Endothelial cell of hepatic sinusoid (primary cell): ENCODE data around the gene NUDC.
"Not testable (repeated sequence)": the region's sequence is repeated elsewhere in the genome, so short reads cannot be mapped to it uniquely, and the experiment has no call there.

Source experiments
- in situ Hi-C: cut with HindIII; loops from 2 replicates; pipeline ENCODE4 v1.10.0; 2017; ENCODE audit warnings: low sequenced_read_pairs

The NUDC gene

GRCh38 chr1:26921540-26922430 lies at the start of gene NUDC:
Gene NUDC (plus strand): TSS chr1:26921743. CDS start chr1:26921849, 106 bp downstream.
- in situ Hi-C loops = no loop called here

- in situ Hi-C loops = not testable (repeated sequence)
Observed at GRCh38 chr1:26873097-26873496, 48.4 kb upstream of the NUDC start.

GRCh38 chr1:26874896-26875295 lies 46.6 kb upstream of the NUDC start:
- in situ Hi-C loops = no loop called here

- in situ Hi-C loops = no loop called here
Observed at GRCh38 chr1:26877326-26877725, 44.2 kb upstream of the NUDC start.

DNA sequence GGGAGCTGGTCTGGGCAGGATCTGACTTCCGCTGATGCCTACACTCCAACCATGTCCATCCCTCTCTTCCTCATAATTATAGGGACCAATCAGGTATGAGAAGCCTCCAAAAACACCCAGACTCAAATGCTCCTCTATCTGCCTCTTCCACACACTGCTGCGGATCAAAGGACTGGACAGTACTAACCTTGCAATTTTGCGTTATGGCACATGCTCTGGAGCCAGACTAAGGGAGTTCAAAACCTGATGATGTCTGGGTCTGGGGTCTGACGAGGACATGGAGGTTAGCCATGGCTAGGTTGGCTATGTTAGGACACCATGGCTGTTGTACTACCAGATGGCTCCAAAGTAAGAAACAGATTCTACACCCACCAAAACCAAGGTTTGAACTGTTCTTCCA lies 41.8 kb upstream of the NUDC start:
- in situ Hi-C loops = loop anchor here (10.0 kb wide), 1 partner anchor 275 kb away; no protein-coding TSS in a partner anchor

- in situ Hi-C loops = loop anchor here (10.0 kb wide), 1 partner anchor 277 kb away; no protein-coding TSS in a partner anchor
Observed at GRCh38 chr1:26881611-26882010, 39.9 kb upstream of the NUDC start.

DNA sequence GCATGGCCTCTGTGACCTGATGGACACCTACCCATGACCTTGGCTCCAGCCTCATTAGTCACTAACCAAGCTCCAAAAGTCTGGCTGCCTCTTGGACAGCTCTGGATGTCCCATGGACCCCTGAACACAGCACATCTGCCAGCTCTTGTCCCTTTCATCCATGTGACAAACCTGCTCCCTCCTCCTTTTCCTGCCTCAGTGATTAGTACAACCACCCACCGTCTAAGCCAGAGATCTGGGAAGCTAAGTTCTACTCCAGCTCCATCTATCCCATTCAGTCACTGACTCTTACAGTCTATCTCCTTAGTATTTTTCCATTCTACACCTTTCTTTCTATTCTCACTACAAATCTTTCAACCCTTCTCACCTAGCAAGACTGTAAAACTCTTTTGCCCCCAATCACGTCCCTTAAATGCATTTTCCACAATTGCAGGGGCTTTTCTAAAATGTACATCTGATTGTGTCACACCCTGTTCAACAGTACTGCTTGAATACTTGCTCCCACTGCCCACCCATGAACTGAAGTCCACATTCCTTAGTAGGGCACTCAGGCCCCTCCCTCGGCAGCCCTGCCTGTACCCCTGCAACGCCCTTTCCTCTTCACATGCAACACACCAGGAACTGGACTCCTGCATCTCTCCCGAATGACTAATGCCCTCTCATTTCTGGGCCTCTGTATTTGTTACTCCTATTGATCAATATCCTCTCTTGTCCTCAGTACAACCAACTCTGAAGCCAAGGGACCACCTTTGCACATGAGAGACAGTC lies 38.7 kb upstream of the NUDC start:
- in situ Hi-C loops = loop anchor here (10.0 kb wide), 1 partner anchor 278 kb away; no protein-coding TSS in a partner anchor

GRCh38 chr1:26887125-26887524 lies 34.4 kb upstream of the NUDC start:
- in situ Hi-C loops = loop anchor here (5.0 to 10.0 kb wide), 3 partner anchors 35 to 282 kb away; partner anchors contain the start of gene KDF1

DNA sequence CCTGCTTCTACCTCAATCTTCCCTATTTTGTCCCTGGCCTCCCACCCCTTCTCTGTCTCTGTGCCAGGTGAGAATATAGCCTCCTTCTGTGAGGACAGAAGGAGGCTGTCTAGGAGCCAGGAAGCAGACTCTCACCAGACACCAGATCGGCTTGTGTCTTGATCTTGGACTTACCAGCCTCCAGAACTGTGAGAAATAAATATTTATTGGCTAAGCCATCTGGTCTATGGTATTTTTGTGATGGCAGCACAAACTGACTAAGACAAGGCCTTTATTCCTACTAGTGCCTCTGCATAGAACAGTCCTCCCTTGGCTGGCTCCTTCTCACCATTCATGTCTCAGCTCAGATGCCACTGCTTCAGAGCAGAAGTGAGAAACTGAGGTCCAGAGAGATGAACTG lies 33.3 kb upstream of the NUDC start:
- in situ Hi-C loops = loop anchor here (5.0 to 10.0 kb wide), 3 partner anchors 36 to 283 kb away; partner anchors contain the start of gene KDF1

- in situ Hi-C loops = loop anchor here (5.0 to 10.0 kb wide), 3 partner anchors 38 to 285 kb away; partner anchors contain the start of gene KDF1
Observed at GRCh38 chr1:26889551-26890466, 31.7 kb upstream of the NUDC start, which contains the start of gene GPN2. Gene GPN2 (minus strand): TSS chr1:26890283. CDS start chr1:26890096, 187 bp downstream.

GRCh38 chr1:26890467-26890796 lies 31.1 kb upstream of the NUDC start:
- in situ Hi-C loops = no loop called here

GRCh38 chr1:26894263-26894662 lies 27.3 kb upstream of the NUDC start:
- in situ Hi-C loops = no loop called here

DNA sequence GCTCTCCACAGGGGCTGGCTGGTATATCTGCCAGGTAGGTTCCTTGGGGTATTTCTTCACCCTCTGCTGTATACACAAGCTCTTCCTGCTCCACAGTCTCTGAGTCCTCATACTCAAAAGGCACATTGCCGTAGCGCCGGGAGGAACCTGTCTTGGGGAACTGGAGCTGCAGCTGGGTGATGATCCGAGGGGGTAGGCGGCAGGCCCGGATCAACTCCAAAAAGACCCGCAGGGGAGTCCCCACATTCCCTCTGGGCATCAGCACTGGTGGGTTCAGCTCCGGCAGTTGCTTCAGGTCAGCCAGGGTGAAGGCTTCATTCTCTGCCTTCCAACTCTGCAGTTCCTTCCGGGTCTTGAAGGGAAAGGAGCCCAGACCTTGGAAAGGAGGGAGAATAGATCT lies 24.2 kb upstream of the NUDC start:
- in situ Hi-C loops = no loop called here

- in situ Hi-C loops = no loop called here
Observed at GRCh38 chr1:26900001-26900814, 21.3 kb upstream of the NUDC start, which contains the start of gene GPATCH3. Gene GPATCH3 (minus strand): TSS chr1:26900467. CDS start chr1:26900442, 25 bp downstream.

DNA sequence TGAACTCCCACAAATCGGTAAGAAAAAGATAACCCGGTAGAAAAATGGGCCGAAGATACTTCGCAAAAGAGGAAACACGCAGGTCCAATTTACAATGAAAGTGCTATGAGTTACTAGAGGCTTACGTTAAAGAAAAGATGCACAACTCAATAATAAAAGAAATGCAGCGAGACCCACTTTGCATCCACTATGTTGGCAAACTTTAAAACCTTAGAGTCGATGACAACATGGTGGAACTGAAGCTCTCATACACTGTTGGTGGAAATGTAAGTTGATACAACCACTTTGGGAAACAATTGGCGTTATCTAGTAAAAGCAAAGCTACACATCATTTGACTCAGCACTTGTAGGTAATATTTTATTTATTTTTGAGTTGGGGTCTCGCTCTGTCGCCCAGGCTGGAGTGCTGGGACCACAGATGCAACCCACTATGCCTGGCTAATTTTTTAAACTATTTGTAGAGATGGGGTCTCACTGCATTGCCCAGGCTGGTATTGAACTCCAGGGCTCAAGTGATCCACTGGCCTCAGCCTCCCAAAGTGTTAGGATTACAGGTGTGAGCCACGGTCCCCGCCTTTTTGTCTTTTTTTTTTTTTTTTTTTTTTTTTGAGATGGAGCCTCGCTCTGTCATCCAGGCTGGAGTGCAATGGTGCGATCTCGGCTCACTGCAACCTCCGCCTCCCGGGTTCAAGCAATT lies 20.6 kb upstream of the NUDC start:
- in situ Hi-C loops = no loop called here

- in situ Hi-C loops = no loop called here
Observed at GRCh38 chr1:26907071-26907917, 14.2 kb upstream of the NUDC start.

DNA sequence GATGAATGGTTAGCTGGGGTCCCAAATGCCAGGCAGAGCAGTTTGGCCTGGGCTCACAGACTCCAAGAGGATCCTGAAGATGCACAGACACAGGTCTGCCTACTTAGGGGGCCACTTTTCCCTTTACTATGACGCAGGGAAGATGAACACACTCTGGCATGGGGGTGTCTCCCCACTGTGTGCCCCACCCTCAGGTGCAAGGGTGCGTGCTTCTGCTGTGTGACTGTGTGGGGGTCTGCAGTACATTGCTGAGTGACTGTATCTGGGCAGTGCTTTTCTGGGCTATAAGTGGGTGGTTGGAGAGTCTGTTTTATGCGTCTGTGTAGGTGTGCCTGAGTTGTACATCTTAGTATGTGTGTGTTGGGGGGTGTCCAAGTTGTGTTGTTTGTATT lies 11.6 kb upstream of the NUDC start:
- in situ Hi-C loops = no loop called here
